ENCODE results near the gene LSMEM2.
"Not testable (repeated sequence)": the region's sequence is repeated elsewhere in the genome, so short reads cannot be mapped to it uniquely, and the experiment has no call there.

The LSMEM2 gene

GRCh38 chr3:50246517-50246954 is 32.4 kb upstream of the LSMEM2 start:
- DNase-seq, result no peak

DNA sequence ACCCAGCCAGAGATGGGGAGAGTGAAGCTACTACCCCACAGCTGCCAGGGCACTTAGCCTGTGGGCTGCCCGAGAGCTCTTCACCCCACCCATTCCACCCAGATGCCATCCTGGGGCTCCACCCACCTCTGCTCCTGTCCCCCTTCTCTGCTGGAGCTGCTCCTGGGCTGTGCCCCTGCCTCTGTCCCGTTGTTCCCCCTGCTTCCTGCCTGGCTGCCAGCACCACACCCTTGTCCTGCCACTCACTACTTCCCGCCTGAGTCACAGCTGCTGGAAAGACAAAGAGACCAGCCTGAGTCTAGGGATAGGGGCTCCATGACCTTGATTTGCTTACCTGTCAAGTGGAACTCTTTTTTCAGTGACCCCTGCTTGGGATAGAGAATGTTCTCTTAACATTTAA is 30.5 kb upstream of the LSMEM2 start:
- DNase-seq, result no peak

DNA sequence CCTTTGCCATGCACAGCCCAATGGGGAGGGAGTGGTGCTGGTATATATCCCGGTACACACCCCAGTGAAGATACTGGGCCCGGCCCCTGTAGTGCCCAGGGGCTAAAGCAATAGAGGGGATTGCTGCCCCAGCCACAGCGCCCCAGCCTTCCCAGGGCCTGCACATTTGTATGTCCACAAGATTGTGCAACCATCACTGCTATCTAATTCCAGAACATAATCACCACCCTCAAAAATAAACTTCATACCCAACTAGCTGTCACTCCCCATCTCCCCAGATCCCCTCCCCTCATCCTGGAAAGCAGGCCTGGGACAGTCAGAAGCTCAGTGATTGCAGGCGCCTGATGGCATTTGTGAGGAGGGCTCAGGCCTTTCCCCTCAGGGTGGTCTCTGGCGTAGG is 29.4 kb upstream of the LSMEM2 start:
- DNase-seq, result no peak

DNA sequence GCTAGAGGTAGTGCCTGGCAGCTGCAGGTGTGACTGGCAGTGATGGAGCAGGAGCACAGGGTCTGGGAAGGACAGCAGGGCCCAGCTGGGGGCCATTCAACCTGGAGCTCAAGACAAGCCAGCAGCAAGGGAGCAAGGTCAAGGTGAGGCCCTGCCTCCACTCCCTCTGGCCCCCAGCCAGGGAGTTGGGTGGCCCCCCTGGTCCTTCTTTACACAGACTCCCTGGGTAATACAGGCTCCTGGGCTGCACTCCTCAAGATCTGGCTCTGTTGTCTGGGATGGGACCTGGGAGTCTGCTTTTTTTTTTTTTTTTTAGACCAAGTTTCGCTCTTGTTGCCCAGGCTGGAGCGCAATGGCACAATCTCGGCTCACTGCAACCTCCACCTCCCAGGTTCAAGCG is 28.4 kb upstream of the LSMEM2 start:
- DNase-seq, result no peak

- no peak for DNase-seq
These were observed 27.7 kb upstream of the LSMEM2 start for GRCh38 chr3:50251220-50251619.

DNA sequence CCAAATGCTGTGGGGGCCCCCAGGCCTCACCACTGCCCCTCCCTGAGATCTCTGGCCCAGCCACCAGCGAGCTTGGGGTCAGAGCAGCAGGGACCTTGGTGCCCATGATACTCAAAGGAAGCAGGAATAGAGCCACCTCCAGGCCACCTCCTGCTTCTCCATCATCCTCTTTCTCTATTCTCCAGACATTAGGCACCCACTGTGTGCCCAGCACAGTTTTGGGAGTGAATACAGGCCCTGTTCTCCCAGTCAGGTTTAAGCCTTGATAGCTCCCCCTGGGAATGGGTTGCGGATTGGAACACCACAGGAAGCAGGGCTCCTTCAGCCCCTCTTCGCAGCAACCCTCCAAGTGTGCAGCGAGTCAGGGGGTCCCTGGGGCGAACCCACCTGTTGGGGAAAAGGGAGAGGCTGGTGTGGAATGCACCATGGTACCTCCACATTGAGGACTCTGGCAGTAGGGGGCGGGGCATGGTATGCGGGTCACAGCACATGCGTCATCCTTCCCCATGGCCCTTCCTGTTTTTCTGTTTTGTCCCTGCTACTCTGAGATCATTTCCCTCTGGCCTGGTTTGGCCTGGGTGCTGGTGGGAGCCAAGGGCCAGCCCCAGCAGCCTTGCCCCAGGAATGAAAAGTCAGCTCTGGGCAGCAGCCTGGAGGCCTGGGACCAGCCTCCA is 24.2 kb upstream of the LSMEM2 start:
- DNase-seq, result no peak

GRCh38 chr3:50255251-50255615 is 23.7 kb upstream of the LSMEM2 start:
- no peak for DNase-seq

- DNase-seq, result peak; percentile 16
These were observed 21.7 kb upstream of the LSMEM2 start for GRCh38 chr3:50256978-50257890.

- DNase-seq, result no peak
These were observed 20.7 kb upstream of the LSMEM2 start for GRCh38 chr3:50258029-50258680.

- no peak for DNase-seq
These were observed 19.9 kb upstream of the LSMEM2 start for GRCh38 chr3:50258979-50259378.

DNA sequence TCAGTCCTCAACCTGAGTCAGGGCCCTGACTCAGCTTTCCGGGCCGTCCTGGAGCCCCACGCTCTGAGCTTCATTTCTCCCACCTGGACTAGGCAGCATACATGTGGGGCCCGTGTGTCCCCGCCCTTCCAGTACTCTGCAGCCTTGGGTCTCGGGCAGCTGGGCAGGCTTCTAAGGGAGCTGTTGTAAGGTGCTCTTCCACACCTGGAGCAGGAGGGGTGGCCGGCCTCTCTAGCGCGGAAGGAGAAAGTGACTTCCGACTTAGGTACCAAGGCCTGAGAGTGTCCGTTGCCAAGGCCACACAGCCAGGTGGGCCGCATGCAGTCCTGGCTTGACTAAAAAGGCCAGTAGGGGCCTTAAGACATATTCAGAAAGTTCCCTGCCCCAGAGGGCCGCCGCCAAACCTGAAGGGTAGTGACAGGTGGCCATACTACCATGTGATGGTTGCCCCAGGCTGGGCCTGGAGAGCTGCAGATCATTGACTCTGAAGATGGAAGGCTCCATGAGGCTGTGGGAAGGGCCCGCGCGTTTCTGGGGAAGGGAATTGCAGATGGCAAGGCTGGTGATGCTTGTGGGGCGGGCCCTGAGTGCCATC is 19.4 kb upstream of the LSMEM2 start:
- no peak for DNase-seq

DNA sequence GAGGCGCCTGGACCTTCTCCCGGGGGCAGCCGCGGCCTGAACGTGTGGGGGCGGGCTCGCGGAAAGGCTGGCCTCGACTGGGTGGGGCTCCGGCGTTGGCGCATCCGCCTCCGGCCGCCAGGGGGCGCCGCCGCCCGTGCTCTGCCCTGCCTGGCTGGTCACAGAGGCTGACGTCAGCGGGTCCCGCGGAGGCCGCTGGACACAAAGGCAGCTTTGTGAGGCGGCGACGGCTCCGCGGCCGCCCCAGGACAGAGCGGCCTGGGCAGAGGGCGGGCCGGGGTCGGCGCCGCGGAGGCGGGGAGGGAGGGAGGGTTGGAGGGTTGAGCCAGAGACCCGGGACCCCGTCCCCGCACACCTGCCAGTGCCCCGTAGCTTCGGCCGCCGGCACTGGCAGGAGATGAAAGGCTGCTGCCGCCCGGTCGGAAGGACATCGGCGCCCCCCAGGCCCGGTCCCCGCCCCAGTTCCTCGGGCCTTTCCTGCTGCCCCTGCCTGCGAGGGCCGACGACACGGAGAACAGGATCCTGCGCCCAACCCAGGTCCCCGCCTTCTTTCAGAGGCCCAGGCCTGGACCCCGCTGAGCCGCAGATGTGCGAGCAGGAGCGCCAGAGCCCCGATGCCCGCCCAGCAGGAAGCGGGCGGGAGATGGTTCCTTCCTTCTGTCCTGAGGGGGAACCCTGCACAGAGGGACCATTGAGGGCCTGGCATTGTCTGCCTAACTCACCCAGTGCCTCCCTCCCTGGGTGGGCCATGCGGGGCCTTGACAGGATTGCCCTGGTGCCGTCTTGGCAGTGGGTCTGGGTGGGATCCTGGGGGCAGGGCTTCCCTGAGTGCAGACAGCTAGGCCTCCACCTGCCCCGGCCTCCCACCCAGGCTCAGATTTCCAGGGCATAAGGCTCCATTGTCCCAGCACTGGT is 18.6 kb upstream of the LSMEM2 start:
- DNase-seq, result peak; percentile 80

DNA sequence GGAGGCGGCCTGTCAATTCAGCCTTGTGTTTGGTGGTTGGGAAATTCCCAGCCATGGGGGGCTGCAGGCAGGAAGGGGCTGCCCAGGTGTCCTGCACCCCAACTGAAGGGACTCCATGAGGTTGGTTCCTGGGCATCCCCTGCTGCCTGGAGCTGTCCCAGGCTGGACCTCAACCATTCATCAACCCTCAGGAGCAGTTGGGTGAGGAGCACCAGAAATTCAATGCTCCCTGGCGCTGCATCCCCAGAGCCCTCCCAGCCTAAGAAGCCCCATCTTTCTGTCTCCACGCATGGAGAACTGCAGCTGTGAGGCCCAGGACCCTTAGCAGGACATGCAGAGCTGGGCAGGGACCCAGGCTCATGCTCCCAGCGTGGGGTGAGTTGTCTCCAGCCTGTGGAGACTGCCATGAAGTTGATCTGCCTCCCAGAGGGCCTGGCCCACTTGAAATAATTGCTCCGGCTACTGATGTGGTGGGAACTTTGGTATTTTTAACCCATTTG is 17.9 kb upstream of the LSMEM2 start:
- DNase-seq, result no peak

GRCh38 chr3:50261505-50261904 is 17.4 kb upstream of the LSMEM2 start:
- no peak for DNase-seq

GRCh38 chr3:50262200-50262599 is 16.7 kb upstream of the LSMEM2 start:
- DNase-seq, result not testable (repeated sequence)

DNA sequence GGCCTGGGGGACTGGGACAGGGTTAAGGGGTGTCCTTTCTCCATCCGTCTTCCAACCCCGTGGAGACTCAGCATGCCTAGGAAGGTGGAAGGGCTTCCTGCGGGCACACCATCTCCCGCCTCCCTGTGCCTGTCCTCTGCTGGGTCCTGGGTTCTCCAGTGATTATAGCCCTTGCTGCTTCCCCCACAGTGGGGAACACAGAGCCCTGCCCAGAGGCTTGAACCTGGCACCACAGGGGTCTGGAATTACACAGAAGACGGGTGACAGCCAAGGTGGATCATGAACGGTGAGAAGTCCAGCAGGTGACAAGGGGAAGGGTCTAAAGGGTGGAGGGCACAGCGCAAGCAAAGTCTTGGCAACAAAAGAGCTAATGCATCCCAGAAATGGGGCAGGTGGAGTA is 16.1 kb upstream of the LSMEM2 start:
- no peak for DNase-seq

- DNase-seq, result no peak
These were observed 15.2 kb upstream of the LSMEM2 start for GRCh38 chr3:50263478-50264382.

DNA sequence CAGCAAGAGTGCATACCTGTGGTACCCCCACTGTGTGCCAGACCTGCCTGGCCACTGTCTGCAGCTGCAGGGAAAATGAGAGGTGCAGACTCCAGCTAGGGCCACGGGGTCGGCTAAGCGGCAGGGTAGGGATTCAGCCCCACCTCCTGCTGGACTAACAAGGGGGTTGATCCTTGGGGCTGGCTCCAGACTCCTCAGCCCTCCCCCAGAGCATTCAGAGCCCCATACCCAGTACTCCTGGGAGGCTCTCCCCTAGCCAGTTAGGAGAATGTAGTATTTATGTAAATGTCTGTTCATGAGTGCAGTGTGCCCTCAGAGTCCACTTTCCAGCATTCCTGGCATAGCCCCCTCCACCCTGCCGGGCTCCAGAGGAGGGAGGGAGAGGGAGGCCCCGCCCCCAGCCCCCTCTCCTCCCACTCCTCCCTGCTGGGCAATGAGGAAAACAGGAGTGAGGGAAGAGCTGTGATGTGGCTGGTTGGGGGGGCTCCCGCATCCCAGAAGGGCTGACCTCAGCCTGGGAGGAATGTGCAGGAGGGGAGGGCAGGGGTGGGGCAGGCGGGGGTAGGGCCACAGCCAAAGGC is 14.4 kb upstream of the LSMEM2 start:
- peak; percentile 13 for DNase-seq

DNA sequence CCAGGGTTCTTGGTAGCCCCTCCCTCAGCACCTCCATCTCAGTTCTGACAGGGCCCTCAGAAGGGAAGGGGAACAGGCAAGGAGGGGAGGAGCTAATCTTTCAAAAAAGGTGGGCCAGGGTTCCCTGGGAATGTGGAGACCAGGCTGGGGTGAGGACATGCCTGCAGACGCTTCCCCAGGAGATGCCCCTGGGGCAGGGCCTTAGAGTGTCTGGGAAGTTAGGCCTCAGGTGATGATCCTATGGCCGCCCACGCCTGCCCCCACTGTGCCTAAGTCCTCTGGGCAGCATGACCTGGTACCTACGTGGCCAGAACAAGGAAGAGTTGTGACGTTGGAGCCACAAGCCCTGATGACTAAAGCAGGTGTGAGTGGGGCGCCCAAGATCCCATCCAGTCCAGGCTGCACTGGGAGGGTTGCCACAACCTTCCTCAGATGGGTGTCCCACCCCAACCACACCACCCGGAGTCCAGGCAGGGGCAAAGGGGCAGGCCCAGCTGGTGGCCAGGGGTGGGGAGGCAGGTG is 13.9 kb upstream of the LSMEM2 start:
- DNase-seq, result no peak

GRCh38 chr3:50265571-50265970 is 13.3 kb upstream of the LSMEM2 start:
- DNase-seq, result no peak

Data from NCI-H146 (cell line).